HuH-7 (cell line): ENCODE data around the gene RSPO3.
"Not testable (repeated sequence)": the region's sequence is repeated elsewhere in the genome, so short reads cannot be mapped to it uniquely, and the experiment has no call there.

ENCODE experiments used
- DNase-seq: peaks from one replicate; pipeline ENCODE4 v3.0.0; 2011; ENCODE audit warnings: low spot score

Gene RSPO3

DNA sequence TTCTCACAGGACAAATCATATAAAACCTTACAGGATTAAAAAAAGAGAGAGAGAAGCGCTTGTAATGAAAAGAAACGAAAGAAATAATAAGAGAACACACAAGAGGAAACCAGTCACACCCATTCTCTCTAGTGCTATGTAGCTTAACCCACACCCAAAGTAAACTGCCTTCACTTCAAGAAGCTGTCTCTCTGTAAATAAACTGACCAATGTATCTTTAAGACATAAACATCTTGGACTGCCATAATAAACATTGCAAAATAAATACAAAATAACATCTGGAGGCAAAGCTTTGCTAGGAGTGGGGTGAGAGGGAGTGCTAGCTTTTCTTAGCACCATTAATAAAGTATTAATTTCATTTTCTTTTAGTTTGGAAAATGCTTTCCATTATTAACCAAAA, 86.6 kb downstream of the RSPO3 start:
- DNase-seq: no peak

DNA sequence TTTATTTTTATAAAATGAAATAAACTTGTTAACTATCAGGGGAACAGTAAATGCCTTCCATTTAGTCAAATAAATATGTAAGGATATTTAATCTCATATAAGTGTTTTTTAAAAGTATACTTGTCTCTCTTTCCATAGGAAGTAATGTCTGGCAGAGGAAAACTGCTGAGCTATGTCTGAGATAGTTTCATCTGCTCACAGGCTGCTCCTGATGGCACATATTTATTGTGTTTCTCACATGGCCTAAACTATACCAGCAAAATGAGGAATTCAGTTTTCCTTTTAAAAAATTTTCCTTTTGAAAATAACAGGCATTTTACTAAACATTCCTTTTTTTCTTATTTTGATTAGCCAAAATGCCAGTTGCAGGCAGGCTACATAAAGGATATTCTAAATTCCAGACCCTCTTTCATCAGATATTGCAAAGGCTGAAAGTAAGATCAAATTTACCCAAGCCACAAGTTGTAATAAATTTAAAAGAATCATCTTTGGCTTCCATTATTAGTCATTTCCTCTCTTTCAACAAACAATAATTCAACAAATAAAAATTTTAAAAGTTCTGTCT, 88.1 kb downstream of the RSPO3 start:
- DNase-seq: no peak

DNA sequence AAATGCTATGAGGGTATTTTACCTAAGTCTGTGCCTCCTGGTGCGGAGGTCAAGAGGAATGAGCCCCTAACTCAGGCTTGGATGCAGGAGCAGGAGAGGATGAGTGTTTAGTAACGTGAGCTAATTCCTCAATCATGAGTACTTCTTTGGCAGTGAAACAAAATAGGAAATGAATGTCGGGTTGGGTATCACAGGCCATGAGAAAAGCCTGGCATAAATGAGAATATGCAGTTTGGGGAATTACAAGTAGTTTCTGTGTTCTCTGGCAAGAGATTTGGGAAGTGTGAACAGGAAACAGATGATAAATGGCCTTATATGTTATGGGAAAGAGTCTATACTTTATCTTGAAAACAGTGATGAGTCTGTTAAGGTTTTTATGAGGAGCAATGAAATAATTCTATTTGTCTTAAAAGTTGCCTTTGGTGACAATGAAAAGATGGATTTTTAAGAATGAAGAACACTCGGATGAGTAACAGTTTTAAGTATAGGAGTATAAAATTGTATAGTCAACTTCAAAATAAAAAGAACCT, 89.2 kb downstream of the RSPO3 start:
- no peak for DNase-seq

DNA sequence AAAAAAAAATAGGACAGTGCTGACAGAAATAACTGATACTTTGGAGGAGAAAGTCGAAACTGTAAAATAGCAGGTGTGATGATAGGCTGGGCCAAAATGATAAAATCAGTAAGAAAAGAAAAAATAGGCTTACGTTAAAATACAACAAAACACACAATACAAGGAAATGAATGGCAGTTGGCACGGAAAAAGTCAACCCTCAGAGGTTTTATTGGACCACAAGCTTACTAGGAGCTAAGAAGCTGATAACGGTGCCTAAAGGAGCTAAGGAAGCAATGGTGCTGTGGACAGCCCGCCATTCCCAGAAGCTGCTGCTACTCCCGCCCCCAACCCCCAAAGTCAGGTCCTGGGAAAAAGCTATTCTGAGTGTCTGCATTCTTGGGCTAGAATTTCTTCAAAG, 92.3 kb downstream of the RSPO3 start:
- DNase-seq: no peak

DNA sequence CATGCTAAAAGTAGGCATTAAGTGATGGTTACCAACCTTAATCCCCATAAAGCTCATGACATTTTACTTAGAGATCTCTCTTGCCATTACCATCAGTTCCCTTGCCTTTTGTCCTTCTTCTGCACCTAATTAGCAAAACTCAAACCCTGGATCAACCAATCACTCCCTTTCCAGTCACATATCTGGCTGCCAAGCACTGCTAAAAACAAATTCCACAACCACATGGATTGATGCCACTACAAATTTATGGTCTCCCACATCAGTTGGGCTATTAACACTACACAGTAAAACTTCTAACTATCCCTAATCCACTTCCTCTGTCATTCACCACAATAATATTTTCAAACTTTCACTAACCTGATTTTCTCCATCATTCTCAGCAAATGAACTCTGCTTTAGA, 93.9 kb downstream of the RSPO3 start:
- DNase-seq: no peak

DNA sequence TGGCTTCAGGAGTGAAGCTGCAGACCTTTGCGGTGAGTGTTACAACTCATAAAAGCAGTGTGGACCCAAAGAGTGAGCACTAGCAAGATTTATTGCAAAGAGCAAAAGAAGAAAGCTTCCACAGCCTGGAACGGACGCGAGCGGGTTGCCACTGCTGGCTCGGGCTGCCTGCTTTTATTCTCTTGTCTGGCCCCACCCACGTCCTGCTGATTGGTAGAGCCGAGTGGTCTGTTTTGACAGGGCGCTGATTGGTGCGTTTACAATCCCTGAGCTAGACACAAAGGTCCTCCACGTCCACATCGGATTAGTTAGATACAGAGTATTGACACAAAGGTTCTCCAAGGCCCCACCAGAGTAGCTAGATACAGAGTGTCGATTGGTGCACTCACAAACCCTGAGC, 95.6 kb downstream of the RSPO3 start:
- DNase-seq: not testable (repeated sequence)

DNA sequence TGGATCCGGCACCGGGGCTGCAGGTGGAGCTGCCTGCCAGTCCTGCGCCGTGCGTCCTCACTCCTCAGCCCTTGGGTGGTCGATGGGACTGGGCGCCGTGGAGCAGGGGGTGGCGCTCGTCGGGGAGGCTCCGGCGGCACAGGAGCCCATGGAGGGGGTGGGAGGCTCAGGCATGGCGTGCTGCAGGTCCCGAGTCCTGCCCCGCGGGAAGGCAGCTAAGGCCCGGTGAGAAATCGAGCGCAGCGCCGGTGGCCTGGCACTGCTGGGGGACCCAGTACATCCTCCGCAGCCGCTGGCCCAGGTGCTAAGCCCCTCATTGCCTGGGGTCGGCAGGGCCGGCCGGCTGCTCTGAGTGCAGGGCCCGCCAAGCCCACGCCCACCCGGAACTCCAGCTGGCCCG, 96.1 kb downstream of the RSPO3 start:
- not testable (repeated sequence) for DNase-seq

DNA sequence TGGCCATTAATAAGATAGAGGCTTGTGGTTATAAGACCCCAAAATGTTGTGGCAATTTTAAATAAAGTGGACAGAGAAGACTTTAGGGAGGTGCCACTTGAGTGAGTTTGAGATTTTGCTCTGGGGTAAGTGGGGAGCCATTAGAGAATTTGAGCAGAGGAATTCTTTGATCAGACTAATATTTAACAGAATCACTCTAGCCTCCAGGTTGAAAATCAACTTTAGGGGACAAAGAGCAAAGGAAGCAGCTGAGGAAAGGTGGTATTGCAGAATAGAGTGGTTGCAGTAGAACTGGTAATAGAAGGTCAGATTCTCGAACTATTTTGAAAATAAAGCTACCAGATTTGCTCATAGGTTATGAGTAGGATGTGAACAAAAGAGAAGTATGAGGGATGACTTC, 97.5 kb downstream of the RSPO3 start:
- no peak for DNase-seq

DNA sequence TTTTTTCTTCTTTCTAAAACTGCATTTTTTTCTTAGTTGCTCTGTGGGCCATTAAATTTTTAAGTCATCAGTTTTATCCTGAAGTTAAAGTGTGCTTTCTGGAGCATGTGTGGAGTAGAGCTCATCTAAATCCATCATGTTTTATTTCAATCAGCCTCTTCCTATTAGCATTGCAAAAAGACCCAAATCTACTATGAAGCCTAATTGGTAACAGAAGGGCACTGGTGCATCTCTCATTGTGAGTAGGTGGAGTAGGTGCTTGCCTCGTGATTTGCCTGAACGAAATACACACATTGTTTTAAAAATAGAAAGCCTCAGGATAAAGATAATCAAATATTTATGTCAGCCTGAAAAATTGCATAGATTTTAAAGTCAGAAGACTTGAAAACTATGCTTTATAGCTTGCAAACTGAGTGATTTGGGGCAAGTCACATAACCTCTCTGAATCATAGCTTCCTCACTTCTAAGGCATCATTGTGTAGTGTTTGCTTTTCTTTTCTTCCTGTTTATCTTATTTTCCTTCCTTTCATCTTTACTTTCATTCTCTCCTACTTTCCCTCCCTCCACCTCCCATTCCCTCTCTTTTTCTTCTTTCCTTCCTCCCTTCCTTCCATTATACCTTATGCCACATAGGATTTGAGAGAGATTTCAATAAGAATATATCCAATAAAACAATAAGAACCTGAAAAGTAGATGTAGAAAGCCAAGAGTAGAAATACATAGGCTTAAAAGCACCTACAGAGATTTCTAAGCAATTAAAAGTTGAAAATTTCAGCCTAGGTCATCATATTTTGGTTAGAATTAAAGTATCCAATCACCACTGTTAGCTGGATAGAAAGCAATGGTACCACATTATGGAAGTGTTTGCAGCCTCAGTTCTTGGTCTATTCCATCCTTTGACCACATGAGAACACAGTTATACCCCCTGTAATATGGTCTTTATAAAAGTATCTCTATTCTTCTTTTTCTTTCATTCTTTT, 98.6 kb downstream of the RSPO3 start:
- DNase-seq: no peak

DNA sequence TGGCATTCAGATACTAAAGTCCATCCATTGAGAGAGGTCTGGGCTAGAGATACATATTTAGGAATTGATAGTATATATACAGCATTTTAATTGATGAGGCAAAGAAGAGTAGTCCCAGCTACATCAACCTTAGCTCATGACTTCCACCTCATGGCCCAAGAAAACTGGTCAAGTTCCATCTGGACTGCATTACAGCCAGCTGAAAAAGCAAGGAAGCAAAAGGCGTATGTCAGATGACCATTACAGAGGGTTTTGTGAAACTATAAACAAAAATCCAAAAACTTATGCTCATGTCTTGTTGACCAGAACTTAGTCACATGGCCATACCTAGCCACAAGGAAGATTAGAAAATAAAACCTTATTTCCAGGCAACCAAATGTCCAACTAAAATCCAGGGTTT, 101.4 kb downstream of the RSPO3 start:
- DNase-seq: no peak

DNA sequence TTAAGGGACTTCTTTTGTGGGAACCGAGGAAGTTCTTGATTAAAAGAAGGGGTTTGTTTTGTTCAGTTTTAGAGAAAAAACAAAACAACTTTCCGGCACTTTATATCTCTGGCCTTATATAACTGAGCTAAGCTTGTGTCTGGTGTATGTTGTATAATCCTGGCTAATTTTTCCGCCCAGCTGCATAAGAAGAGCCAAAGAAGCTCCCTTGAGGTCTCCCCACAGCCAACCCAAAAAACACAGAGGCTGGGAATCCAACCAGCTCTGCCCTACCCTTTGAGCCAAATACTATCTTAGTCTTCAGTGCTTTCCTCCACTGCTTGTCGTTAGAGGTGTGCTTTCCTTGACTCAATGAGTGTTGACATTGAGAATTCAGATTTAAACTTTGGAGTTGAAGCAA, 102.7 kb downstream of the RSPO3 start:
- DNase-seq: no peak

DNA sequence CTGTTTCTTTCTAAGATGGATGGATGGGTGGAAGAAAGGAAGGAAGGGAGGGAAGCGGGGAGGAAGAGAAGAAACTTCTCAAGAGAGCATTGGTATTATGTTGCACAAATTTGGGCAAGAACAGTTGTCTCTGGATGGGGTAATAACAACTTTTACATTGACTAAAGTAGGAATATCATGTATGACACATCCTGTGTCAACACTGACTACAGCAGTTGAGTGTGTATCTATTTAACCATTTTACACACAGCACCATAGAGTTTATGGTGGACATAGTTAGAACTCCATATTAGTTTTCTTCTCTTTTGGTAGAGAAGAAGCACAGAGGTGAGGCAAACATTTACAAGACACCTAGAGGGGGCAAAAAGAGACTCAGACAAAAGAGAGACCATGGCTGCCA, 103.9 kb downstream of the RSPO3 start:
- no peak for DNase-seq

DNA sequence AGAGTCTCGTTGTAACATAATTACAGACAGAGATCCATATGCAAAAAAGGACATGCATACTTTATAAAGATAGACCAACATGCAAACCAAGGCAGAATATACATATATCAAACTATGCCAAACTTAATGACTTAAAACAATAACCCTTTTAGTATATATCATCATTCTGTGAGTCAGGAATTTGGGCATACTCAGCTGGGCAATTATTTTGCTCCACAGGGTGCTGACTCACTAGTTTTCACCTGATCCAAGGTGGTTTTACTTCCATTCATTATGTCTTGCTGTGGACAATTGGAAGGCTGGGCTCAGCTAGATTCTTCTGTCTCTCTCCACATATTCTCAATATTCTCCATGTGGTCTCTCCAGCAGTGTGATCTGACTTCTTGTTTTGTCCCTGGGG, 107.0 kb downstream of the RSPO3 start:
- no peak for DNase-seq

DNA sequence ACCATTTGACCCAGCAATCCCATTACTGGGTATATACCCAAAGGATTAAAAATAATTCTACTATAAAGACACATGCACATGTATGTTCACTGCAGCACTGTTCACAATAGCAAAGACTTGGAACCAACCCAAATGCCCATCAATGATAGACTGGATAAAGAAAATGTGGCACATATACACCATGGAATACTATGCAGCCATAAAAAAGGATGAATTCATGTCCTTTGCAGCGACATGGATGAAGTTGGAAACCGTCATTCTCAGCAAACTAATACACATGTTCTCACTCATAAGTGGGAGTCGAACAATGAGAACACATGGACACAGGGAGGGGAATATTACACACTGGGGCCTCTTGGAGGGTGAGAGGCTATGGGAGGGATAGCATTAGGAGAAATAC, 115.3 kb downstream of the RSPO3 start:
- DNase-seq: not testable (repeated sequence)

DNA sequence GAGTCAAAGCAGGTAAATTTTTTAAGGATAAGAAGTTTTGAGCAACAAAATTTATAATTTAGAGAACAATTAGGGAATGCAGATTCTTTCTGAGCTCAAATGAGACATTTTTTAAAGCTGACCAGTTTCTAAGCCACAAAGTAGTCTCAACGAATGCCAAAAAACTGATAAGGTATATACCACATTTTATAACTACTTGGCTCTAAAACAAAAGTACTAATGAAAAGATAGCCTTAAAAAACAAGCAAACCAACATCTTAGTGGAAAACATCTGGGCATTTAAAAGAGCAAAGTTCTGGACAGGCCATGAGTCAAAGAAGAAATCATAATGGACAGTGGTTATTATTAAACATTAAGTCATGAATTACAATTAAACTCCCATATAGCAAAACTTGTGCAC, 125.0 kb downstream of the RSPO3 start:
- no peak for DNase-seq
